ENCODE measurements around the gene SLC25A33. TPM values are rescaled to one million over a fixed set of nuclear protein-coding genes. Genes with fewer than 3 reads are reported as not detected.
A peak's percentile ranks its signal among the peaks of the same experiment; 100 is the strongest.

Gene SLC25A33
- total and polyA plus RNA-seq, 2 donors (not counting 1 experiment from before 2014, with no cell fraction given), result 2.3 to 5.0 TPM

DNA sequence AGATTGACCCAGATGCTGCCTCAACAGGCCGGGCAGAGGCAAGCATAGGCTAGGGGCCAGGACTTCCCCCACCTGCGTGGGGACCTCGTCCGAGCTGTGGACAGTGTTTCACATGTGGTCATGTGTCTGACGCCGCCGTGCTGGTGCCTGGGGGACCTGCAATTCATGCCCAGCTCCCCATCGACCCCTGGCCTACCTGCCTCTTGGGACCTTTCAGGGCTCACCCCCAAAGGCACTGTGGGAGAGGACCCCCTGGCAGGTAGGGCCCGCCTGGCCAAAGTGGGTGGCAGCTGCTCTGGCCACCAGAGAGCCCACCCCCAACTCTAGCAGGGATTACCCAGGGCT, 53.9 kb downstream of the SLC25A33 start:
- H3K4me3 Mint-ChIP-seq, result no peak overlapping the region
- no peaks in the 10 kb centered on the region for H3K27me3 ChIP-seq (replicated peaks in 1 of 4; ENCODE audit: control extremely low read depth in 1 of 4, control insufficient read depth in 3 of 4, insufficient read depth in 4 of 4, low read length in 3 of 4)
- no peak overlapping the region for H3K27ac Mint-ChIP-seq
- ChIA-PET POLR2A (interaction anchor here (0.6 kb wide), 1 partner anchor 24 kb away, joined by 3 read pairs; no protein-coding TSS in a partner anchor), CTCF (interaction anchor here (1.4 kb wide), 1 partner anchor 22 kb away, joined by 4 read pairs; no protein-coding TSS in a partner anchor)
- H2AFZ ChIP-seq (ENCODE audit: insufficient read depth, low read depth, low read length, poor library complexity, severe bottlenecking), result no peak overlapping the region
- no peaks in the 10 kb centered on the region for H3K9me3 ChIP-seq (ENCODE audit: control extremely low read depth in 1 of 3, control insufficient read depth in 2 of 3, insufficient read depth in 1 of 3, low read length in 2 of 3)
- intact Hi-C loops (cut with micrococcal nuclease), result no loop called here
- 66% methylated on average over 8 of the region's 9 CpGs for WGBS (ENCODE audit: insufficient coverage)
- no peaks in the 10 kb centered on the region for H3K27me3 Mint-ChIP-seq
- no peak overlapping the region for H3K9ac ChIP-seq (ENCODE audit: low read length)
- peaks cover 38% of the 10 kb centered on the region for H3K4me1 Mint-ChIP-seq
- peaks cover 60% of the 10 kb centered on the region for H3K79me2 ChIP-seq (ENCODE audit: control insufficient read depth, insufficient read depth, low read length)
- H3K9me3 Mint-ChIP-seq (ENCODE audit: insufficient read depth), result no peaks in the 10 kb centered on the region
- H3K36me3 ChIP-seq (replicated peaks in 1 of 2; ENCODE audit: control extremely low read depth in 1 of 2, control insufficient read depth in 1 of 2, extremely low read depth in 1 of 2, insufficient read depth in 2 of 2, low read length in 1 of 2), result peaks cover 0 to 5% of the 10 kb centered on the region in 2 experiments
- no peak overlapping the region for H3K4me3 ChIP-seq (ENCODE audit: control extremely low read depth in 1 of 5, extremely low read depth in 1 of 5, insufficient read depth in 1 of 5, low read depth in 2 of 5, low read length in 4 of 5)
- peak overlapping the region; percentile 48 for H3K4me2 ChIP-seq (replicated peaks; ENCODE audit: low read depth, low read length, poor library complexity, severe bottlenecking)
- H3K27ac ChIP-seq (ENCODE audit: low read length in 2 of 2), result no peak overlapping the region
- ATAC-seq (ENCODE audit: low read depth), result no peak
- peaks cover 34% of the 10 kb centered on the region for H4K20me1 ChIP-seq (ENCODE audit: control insufficient read depth, insufficient read depth, low read length, poor library complexity, severe bottlenecking)
- peaks cover 34 to 43% of the 10 kb centered on the region in 2 donors for H3K4me1 ChIP-seq (ENCODE audit: control insufficient read depth in 2 of 2, insufficient read depth in 2 of 2, low read length in 2 of 2)
- DNase-seq, result no peak
- no peak for TF ChIP-seq EZH2 (IDR thresholded peaks at IDR 0.05; ENCODE audit: borderline replicate concordance, insufficient read depth, low read depth, low read length, poor library complexity, severe bottlenecking)
- TF ChIP-seq, protein P1, sequence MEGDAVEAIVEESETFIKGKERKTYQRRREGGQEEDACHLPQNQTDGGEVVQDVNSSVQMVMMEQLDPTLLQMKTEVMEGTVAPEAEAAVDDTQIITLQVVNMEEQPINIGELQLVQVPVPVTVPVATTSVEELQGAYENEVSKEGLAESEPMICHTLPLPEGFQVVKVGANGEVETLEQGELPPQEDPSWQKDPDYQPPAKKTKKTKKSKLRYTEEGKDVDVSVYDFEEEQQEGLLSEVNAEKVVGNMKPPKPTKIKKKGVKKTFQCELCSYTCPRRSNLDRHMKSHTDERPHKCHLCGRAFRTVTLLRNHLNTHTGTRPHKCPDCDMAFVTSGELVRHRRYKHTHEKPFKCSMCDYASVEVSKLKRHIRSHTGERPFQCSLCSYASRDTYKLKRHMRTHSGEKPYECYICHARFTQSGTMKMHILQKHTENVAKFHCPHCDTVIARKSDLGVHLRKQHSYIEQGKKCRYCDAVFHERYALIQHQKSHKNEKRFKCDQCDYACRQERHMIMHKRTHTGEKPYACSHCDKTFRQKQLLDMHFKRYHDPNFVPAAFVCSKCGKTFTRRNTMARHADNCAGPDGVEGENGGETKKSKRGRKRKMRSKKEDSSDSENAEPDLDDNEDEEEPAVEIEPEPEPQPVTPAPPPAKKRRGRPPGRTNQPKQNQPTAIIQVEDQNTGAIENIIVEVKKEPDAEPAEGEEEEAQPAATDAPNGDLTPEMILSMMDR (IDR thresholded peaks at IDR 0.05), result no peak

DNA sequence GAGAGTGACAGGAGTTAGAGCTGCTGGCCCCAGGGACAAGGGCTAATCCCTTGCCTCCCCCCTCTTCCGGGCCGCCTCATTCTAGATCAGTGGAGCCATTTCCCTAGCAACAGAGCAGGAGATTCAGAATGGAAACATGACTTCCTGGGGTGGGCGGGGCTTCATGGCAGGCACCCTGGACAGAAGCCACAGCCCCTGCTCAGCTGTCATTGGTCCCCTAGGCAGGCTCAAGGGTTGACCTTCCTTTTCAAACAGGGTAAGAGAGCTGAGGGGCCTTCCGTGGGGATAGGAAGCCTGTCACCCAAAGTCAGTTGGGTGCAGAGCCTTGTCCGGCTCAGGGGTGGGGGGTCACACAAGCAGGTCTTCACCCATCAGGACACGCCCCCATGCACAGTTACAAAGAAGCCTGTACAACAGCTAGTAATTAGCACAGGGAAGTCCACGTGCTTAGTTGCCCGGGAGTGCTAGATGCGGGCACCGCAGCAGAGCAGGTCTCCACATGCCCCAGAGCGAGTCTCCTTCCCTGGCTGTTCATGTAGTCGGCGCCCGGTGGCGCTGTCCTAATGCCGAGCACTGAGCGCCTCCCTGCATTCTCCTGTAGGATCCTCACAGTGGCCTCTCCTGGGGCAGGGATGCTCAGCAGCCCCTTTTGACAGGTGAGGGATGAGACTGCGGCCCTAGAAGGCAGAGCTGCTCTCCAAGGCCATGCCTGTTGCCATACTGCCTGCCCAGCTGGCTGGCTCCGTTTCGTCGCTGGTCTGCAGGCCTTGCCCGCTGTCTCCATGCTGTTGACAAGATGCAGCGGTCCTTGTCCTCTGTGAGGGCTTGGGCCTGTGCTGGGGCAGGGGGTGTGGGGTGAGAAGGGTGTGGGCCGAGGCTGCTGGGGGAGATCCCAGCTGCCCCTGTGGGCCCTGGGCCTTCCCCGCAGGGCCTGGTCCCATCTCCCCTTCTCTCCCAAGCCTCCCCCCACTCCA, 54.5 kb downstream of the SLC25A33 start:
- Histone ChIP-seq H3K27me3 (replicated peaks in 1 of 4; ENCODE audit: control extremely low read depth in 1 of 4, control insufficient read depth in 3 of 4, insufficient read depth in 4 of 4, low read length in 3 of 4) (no peaks in the 10 kb centered on the region), H3K79me2 (ENCODE audit: control insufficient read depth, insufficient read depth, low read length) (peaks cover 60% of the 10 kb centered on the region), H3K4me2 (replicated peaks; ENCODE audit: low read depth, low read length, poor library complexity, severe bottlenecking) (peak overlapping the region; percentile 48), H3K9me3 (ENCODE audit: control extremely low read depth in 1 of 3, control insufficient read depth in 2 of 3, insufficient read depth in 1 of 3, low read length in 2 of 3) (no peaks in the 10 kb centered on the region), H3K4me1 (ENCODE audit: control insufficient read depth in 2 of 2, insufficient read depth in 2 of 2, low read length in 2 of 2) (peaks cover 34 to 41% of the 10 kb centered on the region in 2 donors), H3K4me3 (ENCODE audit: control extremely low read depth in 1 of 5, extremely low read depth in 1 of 5, insufficient read depth in 1 of 5, low read depth in 2 of 5, low read length in 4 of 5) (no peak overlapping the region), H3K36me3 (replicated peaks in 1 of 2; ENCODE audit: control extremely low read depth in 1 of 2, control insufficient read depth in 1 of 2, extremely low read depth in 1 of 2, insufficient read depth in 2 of 2, low read length in 1 of 2) (peaks cover 0 to 9% of the 10 kb centered on the region in 2 experiments), H3K9ac (ENCODE audit: low read length) (no peak overlapping the region), H2AFZ (ENCODE audit: insufficient read depth, low read depth, low read length, poor library complexity, severe bottlenecking) (no peak overlapping the region), H4K20me1 (ENCODE audit: control insufficient read depth, insufficient read depth, low read length, poor library complexity, severe bottlenecking) (peaks cover 34% of the 10 kb centered on the region), H3K27ac (ENCODE audit: low read length in 2 of 2) (no peak overlapping the region)
- no peaks in the 10 kb centered on the region for H3K9me3 Mint-ChIP-seq (ENCODE audit: insufficient read depth)
- H3K4me3 Mint-ChIP-seq, result no peak overlapping the region
- CTCF ChIA-PET, result no interaction called here
- DNase-seq (peak; percentile 50), ATAC-seq (ENCODE audit: low read depth) (no peak)
- H3K4me1 Mint-ChIP-seq, result peaks cover 36% of the 10 kb centered on the region
- TF ChIP-seq, protein P1 (IDR thresholded peaks at IDR 0.05), result no peak
- TF ChIP-seq EZH2 (IDR thresholded peaks at IDR 0.05; ENCODE audit: borderline replicate concordance, insufficient read depth, low read depth, low read length, poor library complexity, severe bottlenecking), result no peak
- 70% methylated on average over 22 of the region's 25 CpGs for WGBS (ENCODE audit: insufficient coverage)
- intact Hi-C loops (cut with micrococcal nuclease), result no loop called here
- POLR2A ChIA-PET, result interaction anchor here (0.6 kb wide), 1 partner anchor 25 kb away, joined by 3 read pairs; no protein-coding TSS in a partner anchor
- no peaks in the 10 kb centered on the region for H3K27me3 Mint-ChIP-seq
- H3K27ac Mint-ChIP-seq, result peak overlapping the region; percentile 16

Measured in B cell (primary cell).